GM12878 (cell line): ENCODE data around the gene LOXL3. TPM values are rescaled to one million over a fixed set of nuclear protein-coding genes. Genes with fewer than 3 reads are reported as not detected.
A peak's percentile ranks its signal among the peaks of the same experiment; 100 is the strongest.

Source experiments
- ASH2L ChIP-seq: fragments of 300-600, 200-600 bp; sonication (generic); IDR thresholded peaks from 2 replicates; pipeline ENCODE4 v1.6.1; 2017; ENCODE audit warnings: low read depth, mild to moderate bottlenecking, borderline replicate concordance
- BACH1 ChIP-seq: fragments of 450-650 bp; IDR thresholded peaks from 2 replicates; pipeline ENCODE4 v1.6.1; 2017; ENCODE audit warnings: mild to moderate bottlenecking, borderline replicate concordance
- BHLHE40 ChIP-seq, 2 experiments: fragments of 450-650 bp in 1 of 2; IDR thresholded peaks; 2 replicates each; pipeline ENCODE4 v1.6.1; 2011 to 2017; ENCODE audit warnings: low read depth in 2 of 2, borderline replicate concordance in 1 of 2, improper control_type of control experiment in 1 of 2, low read length in 1 of 2, mild to moderate bottlenecking in 1 of 2
- EGR1 ChIP-seq, 2 experiments: IDR thresholded peaks; 1 replicate in 1 of 2; 2 replicates in 1 of 2; pipeline ENCODE4 v1.6.1; 2011 to 2012; ENCODE audit warnings: low read depth in 2 of 2, low read length in 2 of 2, borderline replicate concordance in 1 of 2, mild to moderate bottlenecking in 1 of 2, moderate library complexity in 1 of 2
- MYC ChIP-seq: IDR thresholded peaks from 2 replicates; pipeline ENCODE4 v1.6.1; 2011; ENCODE audit warnings: mild to moderate bottlenecking, low read length, moderate library complexity, inconsistent platforms; ENCODE audit not compliant: insufficient read depth, insufficient replicate concordance, insufficient read length, severe bottlenecking
- PML ChIP-seq: IDR thresholded peaks from 2 replicates; pipeline ENCODE4 v1.6.1; 2012; ENCODE audit warnings: low read length, inconsistent platforms
- POLR2A ChIP-seq: IDR thresholded peaks from 2 replicates; pipeline ENCODE4 v1.6.1; 2011; ENCODE audit warnings: low read depth, mild to moderate bottlenecking, low read length
- POLR2AphosphoS5 ChIP-seq: IDR thresholded peaks from 2 replicates; pipeline ENCODE4 v1.6.1; 2011; ENCODE audit warnings: mild to moderate bottlenecking, low read length, inconsistent platforms
- SMAD5 ChIP-seq: IDR thresholded peaks from 2 replicates; pipeline ENCODE4 v1.6.1; 2016; ENCODE audit warnings: antibody characterized with exemption, low read depth
- ZNF622 ChIP-seq: fragments of 450-650 bp; IDR thresholded peaks from 2 replicates; pipeline ENCODE4 v1.6.1; 2017; ENCODE audit warnings: mild to moderate bottlenecking, inconsistent platforms
- polyA plus RNA-seq, 11 experiments: library from polyadenylated mRNA; depleted of rRNA in 4 of 11; unstranded in 6 of 11; stranded (reverse) in 5 of 11; fragments of >200 nt; fragmentation: Nextera tagmentation in 4 of 11; fragmentation: Illumina TruSeq in 1 of 11; extraction: Ambion mirVana in 4 of 11; extraction: Trizol in 1 of 11; gene quantifications; 1 replicate in 1 of 11; 2 replicates in 10 of 11; pipeline versions ENCODE4 v1.2.1 to v1.2.3, GENCODE V29; 2011 to 2016; ENCODE audit warnings: inconsistent platforms in 2 of 11, missing spikeins in 2 of 11, low read depth in 1 of 11
- total RNA-seq, 4 experiments: library from RNA; depleted of rRNA in 3 of 4; stranded (reverse); fragments of >200 nt in 3 of 4; fragmentation: Illumina TruSeq in 1 of 4; extraction: Trizol in 1 of 4; gene quantifications; 2 replicates each; pipeline versions ENCODE4 v1.2.1 to v1.2.3, GENCODE V29; 2013 to 2021
- TF ChIP-seq, protein P1 (sequence below): IDR thresholded peaks from 2 replicates; pipeline ENCODE4 v1.6.1; 2012; ENCODE audit warnings: mild to moderate bottlenecking, low read depth, low read length
- TF ChIP-seq, protein P2 (sequence below): IDR thresholded peaks from 2 replicates; pipeline ENCODE4 v1.6.1; 2012; ENCODE audit warnings: low read depth, low read length, improper control_type of control experiment
- TF ChIP-seq, protein P3 (sequence below): fragments of 450-650 bp; IDR thresholded peaks from 2 replicates; pipeline ENCODE4 v1.6.1; 2016; ENCODE audit warnings: mild to moderate bottlenecking
- TF ChIP-seq, protein P4 (sequence below): IDR thresholded peaks from 2 replicates; pipeline ENCODE4 v1.6.1; 2012; ENCODE audit warnings: low read depth, low read length, improper control_type of control experiment
- TF ChIP-seq, protein P5 (sequence below): fragments of 450-650 bp; IDR thresholded peaks from 2 replicates; pipeline ENCODE4 v1.6.1; 2017; ENCODE audit warnings: mild to moderate bottlenecking, moderate library complexity
- TF ChIP-seq, protein P6 (sequence below): IDR thresholded peaks from 2 replicates; pipeline ENCODE4 v1.6.1; 2012; ENCODE audit warnings: low read depth, low read length, improper control_type of control experiment

LOXL3 gene
- total and polyA plus RNA-seq, 10 of the 15 experiments (the other 5 are each of a cell fraction or from before 2014, with no cell fraction given) = 6.2 to 40.9 (median 23.3) TPM

DNA sequence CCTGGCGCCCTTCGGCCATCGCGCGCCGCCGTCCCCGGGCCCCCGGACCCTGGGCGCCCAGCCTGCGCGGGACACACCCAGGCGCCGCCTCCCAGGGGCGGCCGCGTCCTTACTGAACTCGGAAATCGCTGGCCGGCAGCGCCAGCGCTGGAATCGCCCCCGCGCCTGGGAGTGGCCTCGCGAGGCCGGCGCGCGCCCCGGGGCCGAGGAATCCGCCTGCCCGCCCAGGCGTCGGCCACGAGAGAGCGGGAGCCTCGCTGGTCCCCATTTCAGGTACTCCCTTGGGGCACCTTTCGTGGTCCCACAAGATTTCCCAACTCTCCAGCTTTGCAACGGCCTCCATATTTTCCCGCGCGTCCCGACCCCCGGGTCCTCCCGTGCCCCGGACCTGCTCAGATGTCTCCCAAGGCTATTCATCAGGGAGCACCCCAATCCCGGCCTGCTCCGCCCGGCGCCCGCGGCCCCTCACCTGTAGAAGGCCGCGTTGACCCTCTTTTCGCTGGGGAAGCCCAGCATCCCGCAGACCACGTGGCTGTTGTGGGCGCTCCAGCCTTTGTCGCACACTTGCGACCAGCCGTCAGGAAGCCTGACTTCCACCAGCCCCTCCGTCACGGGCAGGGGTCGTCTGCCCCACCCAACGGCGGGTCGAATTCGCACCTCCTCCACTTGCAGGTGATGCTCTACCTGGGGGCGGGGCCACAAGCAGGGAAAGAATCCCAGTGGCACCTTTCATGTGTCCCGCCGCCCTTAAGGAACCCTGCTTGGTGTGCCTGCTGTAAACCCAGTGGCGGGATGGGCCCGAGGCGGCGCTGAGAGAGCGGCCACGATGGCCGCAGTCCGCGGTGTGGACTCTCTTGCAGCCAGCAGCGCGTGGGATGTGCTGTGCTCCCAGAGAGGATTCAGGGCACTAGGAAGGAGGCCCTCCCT, 4.6 kb downstream of the LOXL3 start (continued):
- TF ChIP-seq ASH2L = 0 out of 2 replicates have a peak, but pooled peaks have one; percentile 35
- TF ChIP-seq, protein P1, sequence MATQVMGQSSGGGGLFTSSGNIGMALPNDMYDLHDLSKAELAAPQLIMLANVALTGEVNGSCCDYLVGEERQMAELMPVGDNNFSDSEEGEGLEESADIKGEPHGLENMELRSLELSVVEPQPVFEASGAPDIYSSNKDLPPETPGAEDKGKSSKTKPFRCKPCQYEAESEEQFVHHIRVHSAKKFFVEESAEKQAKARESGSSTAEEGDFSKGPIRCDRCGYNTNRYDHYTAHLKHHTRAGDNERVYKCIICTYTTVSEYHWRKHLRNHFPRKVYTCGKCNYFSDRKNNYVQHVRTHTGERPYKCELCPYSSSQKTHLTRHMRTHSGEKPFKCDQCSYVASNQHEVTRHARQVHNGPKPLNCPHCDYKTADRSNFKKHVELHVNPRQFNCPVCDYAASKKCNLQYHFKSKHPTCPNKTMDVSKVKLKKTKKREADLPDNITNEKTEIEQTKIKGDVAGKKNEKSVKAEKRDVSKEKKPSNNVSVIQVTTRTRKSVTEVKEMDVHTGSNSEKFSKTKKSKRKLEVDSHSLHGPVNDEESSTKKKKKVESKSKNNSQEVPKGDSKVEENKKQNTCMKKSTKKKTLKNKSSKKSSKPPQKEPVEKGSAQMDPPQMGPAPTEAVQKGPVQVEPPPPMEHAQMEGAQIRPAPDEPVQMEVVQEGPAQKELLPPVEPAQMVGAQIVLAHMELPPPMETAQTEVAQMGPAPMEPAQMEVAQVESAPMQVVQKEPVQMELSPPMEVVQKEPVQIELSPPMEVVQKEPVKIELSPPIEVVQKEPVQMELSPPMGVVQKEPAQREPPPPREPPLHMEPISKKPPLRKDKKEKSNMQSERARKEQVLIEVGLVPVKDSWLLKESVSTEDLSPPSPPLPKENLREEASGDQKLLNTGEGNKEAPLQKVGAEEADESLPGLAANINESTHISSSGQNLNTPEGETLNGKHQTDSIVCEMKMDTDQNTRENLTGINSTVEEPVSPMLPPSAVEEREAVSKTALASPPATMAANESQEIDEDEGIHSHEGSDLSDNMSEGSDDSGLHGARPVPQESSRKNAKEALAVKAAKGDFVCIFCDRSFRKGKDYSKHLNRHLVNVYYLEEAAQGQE = no peak
- TF ChIP-seq BHLHE40 (IDR thresholded peaks at IDR 0.05; ENCODE audit: borderline replicate concordance in 1 of 2, low read depth in 2 of 2, low read length in 1 of 2) = peak in 1 of 2 experiments; percentile 14; a peak in 1 of 4 replicates
- TF ChIP-seq, protein P2, sequence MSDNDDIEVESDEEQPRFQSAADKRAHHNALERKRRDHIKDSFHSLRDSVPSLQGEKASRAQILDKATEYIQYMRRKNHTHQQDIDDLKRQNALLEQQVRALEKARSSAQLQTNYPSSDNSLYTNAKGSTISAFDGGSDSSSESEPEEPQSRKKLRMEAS = peak; percentile 24; the same call in 1 of the 2 replicates
- TF ChIP-seq MYC = peak; percentile 76
- no peak for TF ChIP-seq PML
- TF ChIP-seq POLR2A = peak; percentile 59
- TF ChIP-seq, protein P3, sequence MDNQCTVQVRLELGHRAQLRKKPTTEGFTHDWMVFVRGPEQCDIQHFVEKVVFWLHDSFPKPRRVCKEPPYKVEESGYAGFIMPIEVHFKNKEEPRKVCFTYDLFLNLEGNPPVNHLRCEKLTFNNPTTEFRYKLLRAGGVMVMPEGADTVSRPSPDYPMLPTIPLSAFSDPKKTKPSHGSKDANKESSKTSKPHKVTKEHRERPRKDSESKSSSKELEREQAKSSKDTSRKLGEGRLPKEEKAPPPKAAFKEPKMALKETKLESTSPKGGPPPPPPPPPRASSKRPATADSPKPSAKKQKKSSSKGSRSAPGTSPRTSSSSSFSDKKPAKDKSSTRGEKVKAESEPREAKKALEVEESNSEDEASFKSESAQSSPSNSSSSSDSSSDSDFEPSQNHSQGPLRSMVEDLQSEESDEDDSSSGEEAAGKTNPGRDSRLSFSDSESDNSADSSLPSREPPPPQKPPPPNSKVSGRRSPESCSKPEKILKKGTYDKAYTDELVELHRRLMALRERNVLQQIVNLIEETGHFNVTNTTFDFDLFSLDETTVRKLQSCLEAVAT = peak; percentile 55; the same call in 1 of the 2 replicates
- TF ChIP-seq, protein P4, sequence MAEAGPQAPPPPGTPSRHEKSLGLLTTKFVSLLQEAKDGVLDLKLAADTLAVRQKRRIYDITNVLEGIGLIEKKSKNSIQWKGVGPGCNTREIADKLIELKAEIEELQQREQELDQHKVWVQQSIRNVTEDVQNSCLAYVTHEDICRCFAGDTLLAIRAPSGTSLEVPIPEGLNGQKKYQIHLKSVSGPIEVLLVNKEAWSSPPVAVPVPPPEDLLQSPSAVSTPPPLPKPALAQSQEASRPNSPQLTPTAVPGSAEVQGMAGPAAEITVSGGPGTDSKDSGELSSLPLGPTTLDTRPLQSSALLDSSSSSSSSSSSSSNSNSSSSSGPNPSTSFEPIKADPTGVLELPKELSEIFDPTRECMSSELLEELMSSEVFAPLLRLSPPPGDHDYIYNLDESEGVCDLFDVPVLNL = no peak
- peak; percentile 34; the same call in 1 of the 2 replicates for TF ChIP-seq SMAD5
- TF ChIP-seq POLR2AphosphoS5 = no peak
- no peak for TF ChIP-seq ZNF622
- TF ChIP-seq, protein P5, sequence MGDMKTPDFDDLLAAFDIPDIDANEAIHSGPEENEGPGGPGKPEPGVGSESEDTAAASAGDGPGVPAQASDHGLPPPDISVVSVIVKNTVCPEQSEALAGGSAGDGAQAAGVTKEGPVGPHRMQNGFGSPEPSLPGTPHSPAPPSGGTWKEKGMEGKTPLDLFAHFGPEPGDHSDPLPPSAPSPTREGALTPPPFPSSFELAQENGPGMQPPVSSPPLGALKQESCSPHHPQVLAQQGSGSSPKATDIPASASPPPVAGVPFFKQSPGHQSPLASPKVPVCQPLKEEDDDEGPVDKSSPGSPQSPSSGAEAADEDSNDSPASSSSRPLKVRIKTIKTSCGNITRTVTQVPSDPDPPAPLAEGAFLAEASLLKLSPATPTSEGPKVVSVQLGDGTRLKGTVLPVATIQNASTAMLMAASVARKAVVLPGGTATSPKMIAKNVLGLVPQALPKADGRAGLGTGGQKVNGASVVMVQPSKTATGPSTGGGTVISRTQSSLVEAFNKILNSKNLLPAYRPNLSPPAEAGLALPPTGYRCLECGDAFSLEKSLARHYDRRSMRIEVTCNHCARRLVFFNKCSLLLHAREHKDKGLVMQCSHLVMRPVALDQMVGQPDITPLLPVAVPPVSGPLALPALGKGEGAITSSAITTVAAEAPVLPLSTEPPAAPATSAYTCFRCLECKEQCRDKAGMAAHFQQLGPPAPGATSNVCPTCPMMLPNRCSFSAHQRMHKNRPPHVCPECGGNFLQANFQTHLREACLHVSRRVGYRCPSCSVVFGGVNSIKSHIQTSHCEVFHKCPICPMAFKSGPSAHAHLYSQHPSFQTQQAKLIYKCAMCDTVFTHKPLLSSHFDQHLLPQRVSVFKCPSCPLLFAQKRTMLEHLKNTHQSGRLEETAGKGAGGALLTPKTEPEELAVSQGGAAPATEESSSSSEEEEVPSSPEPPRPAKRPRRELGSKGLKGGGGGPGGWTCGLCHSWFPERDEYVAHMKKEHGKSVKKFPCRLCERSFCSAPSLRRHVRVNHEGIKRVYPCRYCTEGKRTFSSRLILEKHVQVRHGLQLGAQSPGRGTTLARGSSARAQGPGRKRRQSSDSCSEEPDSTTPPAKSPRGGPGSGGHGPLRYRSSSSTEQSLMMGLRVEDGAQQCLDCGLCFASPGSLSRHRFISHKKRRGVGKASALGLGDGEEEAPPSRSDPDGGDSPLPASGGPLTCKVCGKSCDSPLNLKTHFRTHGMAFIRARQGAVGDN = 0 out of 2 replicates have a peak, but pooled peaks have one; percentile 28
- TF ChIP-seq, protein P6, sequence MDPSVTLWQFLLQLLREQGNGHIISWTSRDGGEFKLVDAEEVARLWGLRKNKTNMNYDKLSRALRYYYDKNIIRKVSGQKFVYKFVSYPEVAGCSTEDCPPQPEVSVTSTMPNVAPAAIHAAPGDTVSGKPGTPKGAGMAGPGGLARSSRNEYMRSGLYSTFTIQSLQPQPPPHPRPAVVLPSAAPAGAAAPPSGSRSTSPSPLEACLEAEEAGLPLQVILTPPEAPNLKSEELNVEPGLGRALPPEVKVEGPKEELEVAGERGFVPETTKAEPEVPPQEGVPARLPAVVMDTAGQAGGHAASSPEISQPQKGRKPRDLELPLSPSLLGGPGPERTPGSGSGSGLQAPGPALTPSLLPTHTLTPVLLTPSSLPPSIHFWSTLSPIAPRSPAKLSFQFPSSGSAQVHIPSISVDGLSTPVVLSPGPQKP = no peak
- TF ChIP-seq BACH1 = 0 out of 2 replicates have a peak, but pooled peaks have one; percentile 43
- TF ChIP-seq EGR1 (IDR thresholded peaks at IDR 0.05; ENCODE audit: borderline replicate concordance in 1 of 2, low read depth in 2 of 2, low read length in 2 of 2) = peak in 1 of 2 experiments; percentile 93; a peak in 2 of 3 replicates
